ENCODE data around the gene MINDY3.
"Not testable (repeated sequence)": the region's sequence is repeated elsewhere in the genome, so short reads cannot be mapped to it uniquely, and the experiment has no call there.

MINDY3 gene

DNA sequence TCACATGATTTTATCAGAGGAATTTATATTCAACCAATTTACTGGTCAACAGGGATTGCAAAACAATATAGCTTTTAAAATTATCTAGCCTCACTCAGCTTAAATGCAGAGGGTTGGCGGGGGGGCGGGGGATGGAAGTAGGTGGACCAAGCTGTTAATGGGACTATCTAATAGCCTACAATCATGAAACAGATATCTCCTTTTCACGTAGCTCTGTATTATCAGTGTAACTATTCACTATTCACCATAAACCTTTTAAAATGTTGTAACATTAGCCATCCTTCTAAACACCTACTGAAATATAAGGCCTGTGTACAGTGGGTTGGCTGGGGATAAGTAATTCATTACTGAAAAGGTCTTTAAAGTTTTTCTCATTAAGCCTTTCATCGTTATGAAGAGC lies 56.2 kb downstream of the MINDY3 start:
- no peak for FAIRE-seq

DNA sequence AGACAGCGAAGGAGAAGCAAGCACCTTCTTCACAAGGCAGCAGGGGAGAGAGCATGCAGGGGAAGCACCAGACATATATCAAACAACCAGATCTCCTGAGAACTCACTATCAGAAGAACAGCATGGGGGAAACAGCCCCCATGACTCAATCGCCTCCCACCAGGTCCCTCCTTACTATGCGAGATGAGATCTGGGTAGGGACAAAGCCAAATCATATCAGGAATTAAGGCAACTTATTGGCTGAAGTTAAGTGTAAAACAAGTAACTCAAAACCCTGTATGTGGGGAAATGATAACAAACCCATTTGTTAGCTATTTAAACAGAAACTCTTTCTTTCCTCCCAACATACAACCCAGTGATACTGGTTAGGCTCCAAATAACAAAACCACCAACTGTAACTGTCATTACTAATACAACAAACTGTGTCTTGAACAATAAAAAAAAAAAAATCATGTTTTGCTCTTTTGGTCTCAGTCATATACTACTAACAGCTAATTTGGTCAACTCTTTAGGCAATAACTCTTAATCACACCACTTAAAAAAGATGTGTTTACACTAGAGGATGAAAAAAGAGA lies 57.8 kb downstream of the MINDY3 start:
- FAIRE-seq: no peak

DNA sequence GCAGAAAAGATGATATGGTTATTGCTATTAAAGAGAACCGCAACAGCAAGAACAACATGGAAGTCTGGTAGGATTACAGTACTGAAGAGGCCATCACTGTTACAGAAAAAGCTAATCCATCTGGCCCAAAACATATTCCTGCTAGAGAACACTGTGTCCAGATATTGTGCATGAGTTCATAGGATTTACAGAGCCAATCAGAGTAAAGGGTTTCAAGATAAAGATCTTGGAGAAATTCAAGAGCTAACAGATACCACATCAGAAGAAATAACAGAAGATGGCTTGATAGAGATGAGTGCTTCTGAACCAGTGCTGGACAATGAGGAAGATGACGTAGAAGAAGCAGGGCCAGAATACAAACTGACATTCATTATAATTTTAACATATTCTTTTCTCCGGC lies 58.7 kb downstream of the MINDY3 start:
- no peak for FAIRE-seq

DNA sequence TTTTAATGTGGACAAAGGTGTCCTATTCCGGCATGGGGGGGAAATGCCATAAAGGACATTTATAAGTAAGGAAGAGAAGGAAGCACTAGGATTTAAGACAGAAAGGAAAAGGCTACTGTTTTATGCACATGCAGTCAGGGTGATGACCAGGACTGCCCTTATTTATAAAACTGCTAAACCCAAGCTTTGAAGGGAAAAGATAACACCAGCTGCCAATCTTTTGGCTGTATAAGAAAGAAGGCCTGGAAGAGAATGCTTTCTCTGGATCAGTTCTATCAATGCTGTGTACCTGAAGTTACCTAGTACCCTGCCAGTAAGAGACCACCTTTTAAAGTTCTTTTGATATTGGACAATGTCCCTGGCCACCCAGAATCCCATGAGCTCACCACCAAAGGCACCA lies 59.2 kb downstream of the MINDY3 start:
- FAIRE-seq: no peak

DNA sequence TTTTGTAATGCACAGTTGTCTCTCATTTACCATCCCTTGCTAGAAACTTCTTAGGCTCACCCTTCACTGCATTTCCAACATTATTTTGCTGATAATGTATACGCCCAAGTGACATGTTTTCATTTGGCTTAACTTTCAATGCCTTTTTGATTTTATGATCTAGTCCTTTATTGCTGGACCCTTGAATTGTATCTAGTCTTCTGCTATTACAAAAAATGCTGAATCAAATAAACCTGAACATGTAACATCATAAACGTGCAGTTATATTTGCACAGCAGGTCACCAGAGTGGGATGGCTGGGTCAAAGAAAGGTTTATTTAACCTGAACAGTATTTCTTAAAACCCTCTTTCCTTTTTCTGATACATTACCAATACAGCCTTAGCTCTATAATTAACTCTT lies 63.0 kb downstream of the MINDY3 start:
- no peak for FAIRE-seq

DNA sequence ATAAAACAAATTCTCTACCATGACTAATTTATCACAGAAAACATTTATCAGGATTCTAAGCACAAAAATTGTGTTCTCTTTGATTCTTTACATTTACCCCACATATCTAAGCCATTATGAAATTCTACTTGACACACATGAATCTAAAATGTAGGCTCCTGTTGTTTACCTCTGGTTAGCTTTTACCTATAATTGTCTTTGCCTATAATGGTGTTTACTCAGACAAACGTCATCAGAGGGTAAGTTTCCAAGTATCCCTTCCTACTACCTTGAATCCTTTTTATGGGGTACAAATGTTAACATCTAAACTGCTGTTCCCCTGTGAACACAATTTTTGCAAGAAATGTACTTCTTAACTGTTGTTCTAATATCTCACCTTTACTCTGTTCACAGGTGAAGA lies 63.5 kb downstream of the MINDY3 start:
- FAIRE-seq: no peak

DNA sequence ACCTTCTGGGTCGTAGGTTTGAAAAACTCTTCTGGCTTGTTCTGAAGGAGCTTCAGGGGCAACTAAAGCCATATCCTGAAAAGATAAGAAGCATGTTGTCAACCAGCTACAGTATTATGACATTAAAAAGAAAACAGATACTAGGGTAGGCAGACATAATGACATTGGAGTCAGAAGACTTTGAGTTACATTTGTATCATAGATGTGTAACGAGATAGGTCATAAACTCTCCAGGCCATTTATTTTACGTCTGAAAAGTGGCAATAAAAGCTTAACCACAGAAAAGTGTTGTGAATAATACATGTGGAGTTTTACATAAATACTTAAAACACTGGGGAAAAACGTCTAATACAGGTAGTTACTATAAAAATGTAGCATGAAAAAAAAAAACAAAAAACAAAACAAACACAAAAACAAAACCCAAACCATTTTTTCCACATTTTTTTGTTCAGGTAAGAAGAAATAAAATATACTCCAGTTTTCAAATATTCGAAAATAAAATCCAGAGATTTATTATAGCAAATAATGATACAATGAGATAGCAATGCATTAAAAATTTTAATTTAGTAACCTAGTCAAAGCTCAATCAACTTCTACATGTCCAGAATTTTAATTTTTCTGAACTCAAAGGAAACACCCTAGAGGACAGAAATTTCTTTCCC lies 64.1 kb downstream of the MINDY3 start:
- FAIRE-seq: no peak

DNA sequence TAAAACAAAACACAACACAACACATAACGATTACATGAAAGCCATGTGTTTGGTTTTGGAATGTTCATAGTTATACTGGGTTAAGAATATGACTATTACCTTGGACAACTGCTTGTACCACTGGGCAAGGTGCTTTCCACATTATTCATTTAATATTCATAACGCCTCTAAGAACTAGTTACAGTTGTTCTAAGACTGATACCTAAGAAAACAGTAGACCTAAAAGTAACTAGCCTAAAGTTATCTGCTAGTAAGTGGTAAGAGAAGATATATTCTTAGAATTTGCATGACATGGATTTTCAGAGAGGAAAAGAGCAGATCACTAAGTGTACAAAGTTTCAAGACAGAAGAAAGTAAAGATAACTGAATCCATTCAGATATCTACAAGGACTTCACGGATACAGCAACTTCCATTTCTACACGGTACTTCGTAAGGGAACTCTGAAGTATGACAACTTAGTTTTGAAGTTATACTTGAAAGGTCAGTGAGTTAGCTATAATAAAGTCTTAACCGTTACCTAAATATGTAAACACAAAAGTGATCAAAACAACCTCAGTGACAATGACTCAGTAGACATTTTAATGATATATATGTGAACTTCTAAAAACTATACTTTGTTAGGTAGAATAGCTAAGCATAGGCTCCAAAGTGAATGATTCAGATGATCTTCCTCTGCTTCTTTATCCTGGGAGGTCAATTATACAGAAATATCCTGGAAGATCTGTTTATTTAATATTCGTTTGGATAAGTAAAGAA lies 65.1 kb downstream of the MINDY3 start:
- no peak for FAIRE-seq

DNA sequence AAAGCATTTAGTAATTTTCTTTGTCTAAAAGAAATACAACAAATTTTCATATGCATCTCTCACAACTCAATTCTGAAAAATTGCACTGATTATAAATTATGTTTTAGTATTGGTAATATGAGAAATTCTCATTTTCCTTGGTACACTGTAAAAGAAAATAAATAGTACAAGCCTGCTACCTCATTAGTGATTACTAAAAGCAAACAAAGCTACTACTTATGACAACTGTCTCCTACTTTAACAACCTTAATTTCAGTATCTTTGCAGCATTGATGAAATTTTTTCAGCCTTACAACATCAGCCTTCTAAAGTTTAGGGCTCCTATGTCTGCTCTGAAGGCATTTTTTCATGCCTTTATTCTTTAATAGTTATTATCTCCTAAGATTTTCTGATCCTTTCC lies 65.7 kb downstream of the MINDY3 start:
- no peak for FAIRE-seq

DNA sequence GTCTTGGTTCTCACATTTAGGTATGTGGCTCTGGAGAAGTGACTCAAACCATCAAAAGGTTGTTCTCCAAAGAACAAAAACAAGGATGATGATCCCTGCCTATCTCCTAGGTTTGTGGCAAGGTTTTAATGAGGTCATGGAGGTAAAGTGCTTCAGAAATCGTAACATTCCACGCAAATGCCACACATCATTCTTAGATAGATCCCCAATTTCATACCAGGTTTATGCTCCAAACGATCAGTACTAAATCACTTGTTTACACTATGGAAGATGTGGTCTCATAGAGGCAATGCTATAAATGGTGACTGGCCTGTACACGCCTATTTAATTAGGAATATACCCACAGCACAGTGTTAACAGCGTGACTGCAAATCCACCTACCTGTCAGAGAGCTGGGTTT lies 66.6 kb downstream of the MINDY3 start:
- no peak for FAIRE-seq

DNA sequence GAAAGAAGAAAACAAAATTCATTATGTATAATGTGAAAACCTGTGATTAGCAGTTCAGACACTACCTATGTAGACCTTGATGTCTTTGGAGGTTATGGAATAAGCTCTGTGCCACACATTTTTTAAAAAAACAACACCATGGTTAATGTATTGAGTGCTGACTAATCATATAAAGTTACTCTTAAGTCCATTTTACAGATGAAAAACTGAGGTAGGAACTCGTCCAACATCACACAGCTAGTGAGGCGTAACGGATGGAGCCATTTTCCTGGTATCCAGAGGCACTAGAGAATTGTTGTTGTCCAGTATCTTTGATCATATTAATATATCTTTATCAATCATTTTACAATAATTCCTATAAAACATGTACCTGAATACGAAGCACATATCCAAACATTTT lies 67.5 kb downstream of the MINDY3 start:
- FAIRE-seq: no peak

DNA sequence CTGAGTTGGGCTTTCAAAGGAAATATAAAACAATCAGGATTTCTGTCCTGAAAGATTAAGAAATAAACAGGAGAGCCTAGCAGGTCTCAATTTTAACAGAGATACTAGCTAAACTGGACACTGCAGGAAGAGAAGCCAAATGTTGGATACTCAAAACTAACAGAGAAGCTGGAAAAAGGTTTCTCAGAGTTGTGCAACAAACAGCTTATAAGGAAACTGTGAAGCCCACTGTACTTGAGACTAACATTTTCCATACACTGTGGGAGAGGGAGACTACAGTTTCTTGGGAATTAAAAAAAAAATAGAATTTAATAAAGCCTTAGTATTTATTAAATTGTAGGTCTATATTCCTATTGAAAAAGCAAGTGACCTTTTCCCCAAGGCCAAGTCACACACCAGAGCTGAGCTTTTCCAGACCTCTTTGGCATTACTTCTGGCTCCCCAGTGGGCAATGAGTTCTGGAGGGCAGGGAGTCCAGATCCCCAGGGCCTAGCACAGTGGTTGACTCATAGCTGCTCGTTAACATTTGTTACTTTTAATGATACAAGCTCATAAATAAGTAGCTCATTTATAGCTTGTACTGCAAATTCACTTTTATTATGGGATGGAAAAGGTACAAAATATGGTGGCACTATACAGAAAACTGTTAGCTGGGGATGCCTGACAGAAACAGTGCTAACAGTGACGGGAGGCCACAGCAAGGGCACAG lies 68.3 kb downstream of the MINDY3 start:
- FAIRE-seq: no peak

DNA sequence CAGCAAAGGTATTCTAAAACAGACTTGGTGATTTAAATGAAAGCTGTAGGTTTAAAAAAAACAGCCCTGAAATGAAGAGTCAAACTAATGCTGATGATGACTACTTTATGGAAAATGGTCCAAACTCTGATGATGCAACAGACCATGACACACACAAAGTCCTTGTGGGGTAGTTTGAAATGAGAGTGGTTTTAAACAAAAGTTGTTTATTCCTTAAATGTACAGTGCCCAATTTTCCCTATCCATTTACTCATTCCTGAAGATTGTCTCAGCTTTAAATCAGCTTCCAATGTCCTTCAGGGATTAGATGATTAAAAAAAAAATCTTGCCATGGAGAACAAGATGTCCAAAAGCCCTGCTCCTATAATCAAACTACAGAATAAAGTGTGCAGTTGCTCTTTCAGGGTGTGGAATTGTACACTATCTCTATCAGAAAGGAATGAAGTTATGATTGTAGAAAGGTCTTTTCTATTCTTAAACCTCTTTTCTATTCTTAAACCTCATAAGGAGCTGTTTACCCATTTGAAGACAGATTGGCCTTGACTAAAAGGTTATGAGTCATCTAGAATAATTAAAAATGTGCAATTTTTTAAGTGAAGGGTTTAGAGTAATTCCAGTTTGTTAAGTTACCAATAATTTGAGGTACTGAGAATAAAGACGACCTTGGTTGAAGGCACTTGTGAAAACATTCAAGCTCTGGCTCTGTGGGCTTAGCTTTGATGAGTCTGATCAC lies 70.3 kb downstream of the MINDY3 start:
- FAIRE-seq: no peak

DNA sequence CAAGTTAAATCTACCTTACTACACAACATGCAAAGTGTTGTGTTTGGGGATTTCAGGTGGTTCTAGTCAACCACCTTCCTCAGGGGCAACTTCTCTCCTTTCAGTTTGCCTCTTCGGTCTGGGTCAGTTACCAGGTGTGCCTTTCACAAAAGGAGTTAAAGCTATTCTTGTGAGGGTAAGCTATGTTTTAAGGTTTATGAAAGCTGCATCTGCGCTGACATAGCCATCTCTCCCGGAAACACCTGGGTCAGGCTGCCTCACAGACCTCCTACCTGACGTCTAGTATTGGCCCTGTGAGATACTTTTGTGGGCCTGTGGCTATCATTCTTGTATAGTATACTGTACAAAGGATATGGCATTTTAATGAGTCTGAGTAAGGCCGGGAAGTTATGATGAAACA lies 72.9 kb downstream of the MINDY3 start:
- no peak for FAIRE-seq

DNA sequence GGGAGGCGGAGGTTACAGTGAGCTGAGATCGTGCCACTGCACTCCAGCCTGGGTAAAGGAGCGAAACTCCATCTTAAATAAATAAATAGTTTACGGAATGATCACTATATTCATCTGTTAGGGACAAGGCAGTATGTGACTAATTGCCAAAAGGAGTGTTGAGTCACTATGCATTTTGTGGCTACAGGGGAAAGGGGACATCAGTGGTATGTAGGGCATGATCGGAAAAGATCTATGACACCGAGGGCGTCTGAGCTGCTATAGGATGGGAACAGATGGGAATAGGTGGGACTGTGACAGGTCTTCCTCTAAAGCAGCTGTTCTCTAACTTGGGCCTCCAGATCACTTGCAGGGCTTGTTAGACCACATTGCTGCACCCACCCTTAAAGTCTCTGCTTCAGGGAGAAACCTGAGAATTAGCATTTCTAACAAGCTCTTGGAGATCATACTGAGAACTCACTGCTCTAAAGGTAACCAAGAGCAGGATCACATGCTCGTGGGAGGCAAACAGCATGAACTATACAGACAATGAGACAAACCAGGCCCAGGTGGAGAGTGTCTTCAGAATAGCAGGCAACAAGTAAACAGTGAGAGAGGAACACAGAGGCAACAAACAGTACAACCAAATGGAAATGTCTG lies 75.5 kb downstream of the MINDY3 start:
- FAIRE-seq: no peak

DNA sequence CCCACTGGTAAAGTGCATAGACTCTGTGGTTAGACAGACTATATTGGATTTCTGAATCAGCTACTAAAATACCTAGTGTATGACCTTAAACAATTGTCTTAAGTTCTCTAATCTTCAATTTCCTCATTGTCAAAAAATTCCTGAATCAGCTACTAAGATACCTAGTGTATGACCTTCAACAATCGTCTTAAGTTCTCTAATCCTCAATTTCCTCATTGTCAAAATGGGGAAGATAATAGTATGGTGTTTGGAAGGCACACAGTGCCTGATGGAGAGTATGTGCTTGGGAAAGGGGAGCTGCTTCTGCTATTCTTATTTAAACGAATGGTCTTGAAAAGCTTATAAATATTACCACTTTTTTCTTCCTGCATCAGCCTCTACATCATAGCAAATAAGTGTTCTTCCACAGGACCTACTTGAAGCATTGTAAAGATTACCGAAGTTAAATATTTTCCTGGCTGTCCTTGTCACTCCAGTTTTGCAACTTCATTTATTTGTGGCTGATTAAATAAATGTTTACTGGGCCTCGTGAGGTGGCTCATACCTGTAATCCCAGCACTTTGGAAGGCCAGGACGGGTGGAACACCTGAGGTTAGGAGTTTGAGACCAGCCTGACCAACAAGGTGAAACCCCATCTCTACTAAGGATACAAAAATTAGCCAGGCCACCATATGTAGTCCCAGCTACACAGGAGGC lies 76.2 kb downstream of the MINDY3 start:
- FAIRE-seq: no peak

DNA sequence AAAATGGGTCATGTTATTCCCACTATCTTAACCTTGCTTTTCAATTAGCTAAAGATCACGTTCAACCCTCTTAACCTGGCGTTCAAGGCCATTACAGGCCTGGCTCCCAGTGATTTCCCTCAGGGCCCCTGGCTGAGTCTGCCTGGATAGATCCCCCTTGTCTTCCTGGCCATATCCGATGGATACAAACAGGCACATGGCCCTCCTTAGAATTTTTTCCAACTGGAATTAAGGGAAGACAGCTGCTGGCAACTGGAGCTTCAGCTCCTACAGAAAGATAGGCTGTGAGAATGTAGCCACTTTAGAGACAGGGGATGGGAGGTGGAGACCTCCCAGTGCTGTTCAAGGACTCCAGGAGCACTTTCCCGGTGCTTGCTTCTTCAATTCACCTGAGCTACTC lies 77.5 kb downstream of the MINDY3 start:
- no peak for FAIRE-seq

DNA sequence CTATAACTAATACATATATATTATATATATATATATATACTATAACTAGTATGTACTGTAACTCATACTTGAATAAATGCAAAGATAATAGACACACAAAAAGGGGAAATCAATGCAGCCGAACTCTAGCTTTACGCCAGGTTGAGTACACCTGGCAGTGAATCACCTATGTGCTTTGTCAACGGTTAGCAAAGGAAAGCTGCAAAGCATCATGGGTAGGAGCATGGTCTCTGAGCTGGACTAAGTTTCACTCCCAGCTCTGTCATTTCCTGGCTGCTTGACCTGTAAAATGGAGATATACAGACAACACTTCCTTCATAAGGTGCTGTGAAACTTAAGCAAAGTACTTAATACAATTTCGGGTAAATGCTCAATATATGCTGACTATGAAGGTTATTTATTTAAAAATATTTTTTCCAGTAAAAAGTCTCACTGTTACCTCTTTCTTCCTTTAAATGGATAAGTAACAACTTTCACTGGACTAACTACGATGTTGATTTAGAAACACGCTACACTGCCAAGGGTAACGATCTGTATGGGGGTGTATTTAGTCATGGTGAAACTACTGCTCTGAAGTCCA lies 78.8 kb downstream of the MINDY3 start:
- FAIRE-seq: no peak

DNA sequence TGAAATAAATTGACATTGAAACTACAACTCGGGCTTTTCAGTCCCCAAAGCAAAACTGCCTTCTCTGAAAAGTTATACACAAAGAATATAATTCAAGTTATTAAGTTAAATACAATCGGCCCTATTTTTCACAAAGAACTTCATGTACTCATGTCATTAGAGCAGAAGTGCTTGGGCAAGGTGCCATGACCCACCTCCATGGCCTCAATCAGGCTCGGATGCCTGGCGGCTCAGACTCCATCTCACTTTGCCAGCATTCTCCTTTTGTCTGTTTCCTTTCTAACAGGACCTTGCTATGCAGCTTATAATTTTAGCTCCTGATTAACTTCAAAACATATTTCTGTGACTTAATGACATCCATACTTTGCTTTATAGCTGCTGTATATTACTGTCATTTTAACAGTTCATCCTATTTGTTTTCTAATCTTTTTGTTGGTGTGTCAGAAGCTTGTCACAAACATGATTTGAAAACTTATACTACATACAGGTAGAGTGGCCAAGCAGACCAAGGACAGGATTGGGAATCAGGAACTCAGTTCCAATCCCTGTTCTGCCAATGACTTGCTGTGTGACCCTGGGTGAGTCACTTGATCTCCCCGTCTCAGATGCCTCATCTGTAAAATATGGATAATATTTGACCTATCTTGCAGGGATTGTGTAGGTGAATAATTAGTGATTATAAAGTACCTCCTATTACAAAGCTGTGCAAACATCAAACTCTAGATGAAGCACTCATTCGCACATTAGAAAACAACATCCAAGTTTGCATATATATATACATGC lies 79.8 kb downstream of the MINDY3 start:
- FAIRE-seq: no peak

DNA sequence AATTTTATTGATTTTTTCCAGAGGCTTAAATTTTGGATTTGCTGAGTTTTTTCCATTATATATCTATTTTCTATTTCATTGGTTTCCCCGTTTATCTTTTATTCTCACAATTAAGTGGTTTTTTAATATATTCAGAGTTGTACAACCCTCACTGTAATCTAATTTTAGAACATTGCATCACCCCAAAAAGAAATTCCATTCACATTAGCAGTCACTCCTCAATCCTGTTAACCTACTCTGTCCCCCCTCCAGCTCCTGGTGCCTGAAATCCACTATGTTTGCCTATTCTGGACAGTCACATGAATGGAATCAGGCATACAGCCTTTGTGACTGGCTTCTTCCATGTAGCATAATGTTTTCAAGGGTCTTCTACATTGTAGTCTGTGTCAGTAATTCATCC lies 84.8 kb downstream of the MINDY3 start:
- no peak for FAIRE-seq

DNA sequence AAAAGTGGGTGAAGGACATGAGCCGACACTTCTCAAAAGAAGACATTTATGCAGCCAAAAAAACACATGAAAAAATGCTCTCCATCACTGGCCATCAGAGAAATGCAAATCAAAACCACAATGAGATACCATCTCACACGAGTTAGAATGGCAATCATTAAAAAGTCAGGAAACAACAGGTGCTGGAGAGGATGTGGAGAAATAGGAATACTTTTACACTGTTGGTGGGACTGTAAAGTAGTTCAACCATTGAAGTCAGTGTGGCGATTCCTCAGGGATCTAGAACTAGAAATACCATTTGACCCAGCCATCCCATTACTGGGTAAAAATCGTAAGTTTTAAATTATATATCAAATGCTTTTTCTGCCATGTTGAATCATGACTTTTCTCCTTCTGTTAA lies 85.8 kb downstream of the MINDY3 start:
- not testable (repeated sequence) for FAIRE-seq

Data from A204.1 (cell line).